ENCODE data around the gene ANGPTL5. TPM values are rescaled to one million over a fixed set of nuclear protein-coding genes. Genes with fewer than 3 reads are reported as not detected.
A peak's percentile ranks its signal among the peaks of the same experiment; 100 is the strongest.

Gene ANGPTL5
- total RNA-seq, 1 donor = not detected

DNA sequence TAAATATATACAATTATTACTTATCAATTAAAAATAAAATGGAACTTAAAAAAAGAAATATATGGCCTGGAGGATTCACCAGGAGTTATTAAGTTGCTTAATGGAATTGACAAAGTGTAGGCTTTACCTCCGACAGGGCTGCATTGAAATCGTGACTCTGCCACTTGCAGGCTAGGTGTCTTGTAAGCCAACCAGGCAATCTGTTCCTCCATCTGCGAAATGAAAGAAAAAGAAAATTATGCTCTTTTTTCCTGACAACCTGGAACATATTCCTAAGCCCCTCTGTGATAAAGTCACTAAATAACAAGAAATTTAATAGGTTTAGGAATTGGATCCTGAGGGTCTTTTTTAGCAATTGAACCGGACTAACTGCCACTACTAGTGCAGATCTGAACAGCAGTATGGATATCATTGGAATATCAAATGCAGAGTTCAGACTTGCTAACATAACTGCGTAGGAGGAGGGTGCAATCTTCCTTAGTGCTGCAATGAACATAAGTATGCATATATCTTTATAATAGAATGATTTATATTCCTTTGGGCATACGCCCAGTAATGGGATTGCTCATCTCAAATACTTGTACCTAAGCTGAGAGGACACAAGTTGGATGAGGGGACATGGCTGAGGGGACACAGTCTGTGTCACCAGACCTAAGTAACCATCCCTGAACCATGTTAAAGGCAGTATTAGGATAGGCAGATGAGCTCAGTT is 44.0 kb downstream of the ANGPTL5 start:
- DNase-seq (ENCODE audit: low read depth) = peak; percentile 37
- H3K4me3 ChIP-seq (ENCODE audit: low read depth, low read length) = no peak overlapping the region
- TF ChIP-seq, protein P1, sequence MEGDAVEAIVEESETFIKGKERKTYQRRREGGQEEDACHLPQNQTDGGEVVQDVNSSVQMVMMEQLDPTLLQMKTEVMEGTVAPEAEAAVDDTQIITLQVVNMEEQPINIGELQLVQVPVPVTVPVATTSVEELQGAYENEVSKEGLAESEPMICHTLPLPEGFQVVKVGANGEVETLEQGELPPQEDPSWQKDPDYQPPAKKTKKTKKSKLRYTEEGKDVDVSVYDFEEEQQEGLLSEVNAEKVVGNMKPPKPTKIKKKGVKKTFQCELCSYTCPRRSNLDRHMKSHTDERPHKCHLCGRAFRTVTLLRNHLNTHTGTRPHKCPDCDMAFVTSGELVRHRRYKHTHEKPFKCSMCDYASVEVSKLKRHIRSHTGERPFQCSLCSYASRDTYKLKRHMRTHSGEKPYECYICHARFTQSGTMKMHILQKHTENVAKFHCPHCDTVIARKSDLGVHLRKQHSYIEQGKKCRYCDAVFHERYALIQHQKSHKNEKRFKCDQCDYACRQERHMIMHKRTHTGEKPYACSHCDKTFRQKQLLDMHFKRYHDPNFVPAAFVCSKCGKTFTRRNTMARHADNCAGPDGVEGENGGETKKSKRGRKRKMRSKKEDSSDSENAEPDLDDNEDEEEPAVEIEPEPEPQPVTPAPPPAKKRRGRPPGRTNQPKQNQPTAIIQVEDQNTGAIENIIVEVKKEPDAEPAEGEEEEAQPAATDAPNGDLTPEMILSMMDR (IDR thresholded peaks at IDR 0.05; ENCODE audit: insufficient read depth, low read depth, low read length) = no peak

DNA sequence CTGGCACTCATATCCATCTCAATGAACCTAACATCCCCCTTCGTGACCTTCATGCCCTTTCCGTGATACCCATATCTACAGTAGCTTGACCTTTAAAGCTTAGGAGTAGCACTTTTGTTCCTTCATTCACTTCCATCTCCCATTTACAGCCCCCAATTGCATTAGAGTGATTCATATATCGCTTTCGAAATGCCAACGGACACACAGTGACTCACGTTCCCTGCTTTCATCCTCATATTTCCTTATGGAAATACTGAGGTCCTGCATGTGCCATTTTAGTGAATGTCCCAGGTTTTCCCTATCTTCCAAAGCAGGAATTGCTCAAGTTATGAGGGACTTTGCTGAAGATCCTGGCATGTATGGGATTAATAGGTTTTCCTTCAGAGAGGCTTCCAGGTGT is 45.8 kb downstream of the ANGPTL5 start:
- peak; percentile 63 for DNase-seq (ENCODE audit: low read depth)
- TF ChIP-seq, protein P1 (IDR thresholded peaks at IDR 0.05; ENCODE audit: insufficient read depth, low read depth, low read length) = no peak

DNA sequence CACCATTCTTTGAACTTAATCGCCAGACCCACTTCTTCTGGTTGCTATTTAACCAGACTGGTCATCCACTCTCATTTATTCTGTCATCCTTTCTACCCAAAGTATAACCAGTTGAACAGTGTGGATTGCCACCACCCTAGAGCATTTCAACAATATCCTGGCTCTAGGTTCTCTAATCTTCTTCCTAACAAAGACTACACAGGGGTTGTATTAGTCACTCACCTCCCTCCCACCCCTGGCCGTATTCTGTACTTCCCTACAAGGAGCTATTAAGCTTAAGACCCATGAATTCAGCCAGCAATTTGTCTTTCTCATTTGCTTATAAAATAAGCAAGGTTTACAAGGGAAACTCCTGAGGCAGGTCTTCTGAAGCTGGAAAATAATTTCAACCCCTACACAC is 48.4 kb downstream of the ANGPTL5 start:
- TF ChIP-seq, protein P1 (IDR thresholded peaks at IDR 0.05; ENCODE audit: insufficient read depth, low read depth, low read length) = no peak
- H3K4me3 ChIP-seq (ENCODE audit: low read depth, low read length) = no peak overlapping the region
- no peak for DNase-seq (ENCODE audit: low read depth)

More for the DNA sequence above, 45.8 kb downstream of the ANGPTL5 start:
- no peak overlapping the region for H3K4me3 ChIP-seq (ENCODE audit: low read depth, low read length)

DNA sequence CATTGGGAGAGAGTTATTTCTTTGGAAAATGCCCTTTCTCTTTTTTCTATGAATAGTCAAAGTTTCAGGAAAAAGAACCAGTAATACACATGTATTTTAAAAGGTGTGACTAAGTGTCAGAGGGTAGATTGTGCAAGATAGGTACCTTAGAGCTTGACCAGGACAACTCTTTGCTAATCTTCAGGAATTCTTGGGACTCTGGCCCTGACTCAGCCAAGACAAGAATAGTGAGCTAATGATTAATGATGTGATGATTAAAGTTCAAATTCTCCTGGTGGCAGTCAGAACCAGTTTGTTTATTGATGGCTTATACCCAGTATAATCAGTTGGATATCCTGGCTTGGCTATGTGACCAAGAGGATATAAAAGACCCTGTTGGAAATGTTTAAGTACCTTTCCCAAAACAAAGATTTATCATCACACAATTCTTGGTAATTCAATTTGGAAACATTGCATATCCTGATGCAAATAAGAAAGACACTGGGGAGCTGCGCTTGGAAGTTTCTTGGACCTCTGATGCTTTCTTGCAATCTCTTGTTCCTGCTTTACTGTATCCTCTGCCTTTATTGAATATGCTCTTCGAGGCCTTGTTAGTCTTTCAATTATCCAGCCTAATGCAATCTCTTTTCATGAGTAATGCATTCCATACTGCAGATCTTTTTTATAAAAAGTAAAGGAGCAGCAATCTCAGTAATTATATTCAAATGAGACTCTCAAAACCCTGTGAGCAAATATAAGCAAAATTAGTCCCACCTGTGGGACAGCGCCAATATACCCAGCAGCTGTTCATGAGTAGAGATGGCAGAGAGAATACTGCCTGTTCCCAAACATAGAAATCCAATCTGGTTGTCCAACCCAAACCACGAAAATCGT is 49.5 kb downstream of the ANGPTL5 start:
- peak; percentile 48 for DNase-seq (ENCODE audit: low read depth)
- TF ChIP-seq, protein P1 (IDR thresholded peaks at IDR 0.05; ENCODE audit: insufficient read depth, low read depth, low read length) = no peak
- H3K4me3 ChIP-seq (ENCODE audit: low read depth, low read length) = no peak overlapping the region

DNA sequence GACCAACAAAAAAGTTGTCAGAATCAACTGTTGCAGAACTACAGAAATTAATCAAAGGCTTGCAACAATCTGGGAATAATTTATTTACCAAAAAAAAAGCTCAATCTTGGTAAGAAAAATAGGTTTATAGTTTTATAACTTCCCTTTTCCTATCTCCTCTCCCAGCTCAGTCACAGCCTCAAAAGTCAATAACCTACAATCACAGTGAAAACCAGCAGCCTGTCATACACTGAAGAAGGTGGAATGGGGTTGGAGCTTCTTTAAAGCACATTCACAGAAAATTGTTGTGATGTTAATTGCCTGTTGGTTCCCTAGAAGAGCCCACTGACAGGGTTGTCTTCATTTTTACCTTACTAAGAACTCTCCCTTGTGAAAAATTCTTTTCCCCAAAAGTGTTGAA is 52.2 kb downstream of the ANGPTL5 start:
- TF ChIP-seq, protein P1 (IDR thresholded peaks at IDR 0.05; ENCODE audit: insufficient read depth, low read depth, low read length) = no peak
- no peak for DNase-seq (ENCODE audit: low read depth)
- H3K4me3 ChIP-seq (ENCODE audit: low read depth, low read length) = no peak overlapping the region

DNA sequence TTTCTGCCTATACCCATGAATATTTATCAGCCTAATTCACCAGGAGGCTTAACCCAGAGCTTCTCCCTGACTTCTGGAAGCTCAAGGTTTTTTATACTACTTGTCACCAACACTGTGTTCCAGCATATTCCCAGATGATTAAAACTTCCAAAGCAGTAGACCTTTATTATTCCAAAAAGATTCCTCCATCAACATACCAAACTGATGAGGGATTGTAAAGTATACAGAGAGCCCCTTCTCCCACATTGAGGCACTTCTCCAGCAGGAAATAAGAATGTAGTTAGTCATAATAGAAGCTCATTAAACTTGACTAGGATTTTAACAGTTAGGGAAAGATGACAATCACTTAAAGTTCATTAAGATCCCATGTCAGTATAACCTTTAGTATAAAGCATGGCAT is 53.0 kb downstream of the ANGPTL5 start:
- TF ChIP-seq, protein P1 (IDR thresholded peaks at IDR 0.05; ENCODE audit: insufficient read depth, low read depth, low read length) = no peak
- H3K4me3 ChIP-seq (ENCODE audit: low read depth, low read length) = no peak overlapping the region
- DNase-seq (ENCODE audit: low read depth) = peak; percentile 37

Data from fibroblast of villous mesenchyme (primary cell).